GM12878 (cell line): ENCODE results near the gene RNF220. TPM values are rescaled to one million over a fixed set of nuclear protein-coding genes. Genes with fewer than 3 reads are reported as not detected.

Source experiments
- ATAC-seq: fragments of 200-7000 bp; cut with Tn5 transposase; 3 replicates; pipeline ENCODE4 v1.9.1; 2020; ENCODE audit warnings: mild to moderate bottlenecking, moderate library complexity
- BruUV-seq: library from RNA; stranded (reverse); fragments of 400-500 nt; replicated peaks from 2 replicates; lab custom pipeline; 2021; lab: Mats Ljungman, UMichigan
- CTCF ChIA-PET: fragments of 300-600 bp; sonication (Branson Sonifier 250); formaldehyde crosslinking; extraction: SDS; loops from one replicate; lab custom pipeline; 2021; ENCODE audit warnings: inconsistent platforms; lab: Yijun Ruan, JAX
- POLR2A ChIA-PET: fragments of 350-600 bp; formaldehyde crosslinking; extraction: SDS; loops from one replicate; lab custom pipeline; 2021; ENCODE audit warnings: inconsistent platforms; lab: Charles Lee
- RAD21 ChIA-PET: fragments of 300-600 bp; sonication (Branson Sonifier 250); formaldehyde crosslinking; loops from one replicate; lab custom pipeline; 2023; ENCODE audit warnings: antibody characterized with exemption; ENCODE audit not compliant: unreplicated experiment; lab: Charles Lee
- SMC1A ChIA-PET: fragments of 300-600 bp; sonication (Branson Sonifier 250); formaldehyde crosslinking; loops from one replicate; lab custom pipeline; 2023; ENCODE audit not compliant: unreplicated experiment, uncharacterized antibody; lab: Charles Lee
- DNase-seq: peaks from one replicate; pipeline ENCODE4 v3.0.0-alpha.2; 2011; ENCODE audit warnings: low read depth, low spot score
- FAIRE-seq: peaks from 3 replicates; lab custom pipeline; 2011; peaks lifted over from hg19 to GRCh38; lab: Jason Lieb, UNC
- H2AFZ ChIP-seq: 2 replicates; pipeline ENCODE4 v1.6.0; 2011; ENCODE audit warnings: low read depth, low read length, control low read depth; ENCODE audit not compliant: control insufficient read depth
- H3K27ac ChIP-seq: 2 replicates; pipeline ENCODE4 v1.5.1; 2011; ENCODE audit warnings: control low read depth; ENCODE audit not compliant: control insufficient read depth, insufficient read depth
- H3K27me3 ChIP-seq, 2 experiments: replicated peaks in 1 of 2; 2 replicates each; pipeline versions ENCODE4 v1.6.0 to v1.6.1; 2011; ENCODE audit warnings: low read length in 1 of 2; ENCODE audit not compliant: control insufficient read depth in 2 of 2, insufficient read depth in 2 of 2
- H3K36me3 ChIP-seq, 2 experiments: 2 replicates each; pipeline ENCODE4 v1.5.1; 2011; ENCODE audit warnings: low read length in 1 of 2; ENCODE audit not compliant: control insufficient read depth in 2 of 2, insufficient read depth in 2 of 2
- H3K4me1 ChIP-seq: 2 replicates; pipeline ENCODE4 v1.6.1; 2011; ENCODE audit warnings: mild to moderate bottlenecking, low read length, moderate library complexity, mixed read lengths; ENCODE audit not compliant: control insufficient read depth, insufficient read depth
- H3K4me2 ChIP-seq: 2 replicates; pipeline ENCODE4 v1.6.0; 2011; ENCODE audit warnings: control low read depth; ENCODE audit not compliant: control insufficient read depth, insufficient read depth
- H3K4me3 ChIP-seq: fragments of 200-600 bp; sonication (generic); 2 replicates; pipeline ENCODE4 v1.5.1; 2016
- H3K79me2 ChIP-seq: 2 replicates; pipeline ENCODE4 v1.6.0; 2011; ENCODE audit warnings: low read length; ENCODE audit not compliant: control insufficient read depth, insufficient read depth
- H3K9ac ChIP-seq: 2 replicates; pipeline ENCODE4 v1.8.0; 2011; ENCODE audit warnings: low read length, control low read depth, mixed read lengths; ENCODE audit not compliant: control insufficient read depth, insufficient read depth
- H3K9me3 ChIP-seq: replicated peaks from 3 replicates; pipeline ENCODE4 v1.5.1; 2011; ENCODE audit warnings: mild to moderate bottlenecking, low read length; ENCODE audit not compliant: control insufficient read depth, insufficient read depth
- H4K20me1 ChIP-seq: 2 replicates; pipeline ENCODE4 v1.6.0; 2011; ENCODE audit not compliant: control insufficient read depth, insufficient read depth
- CHD2 ChIP-seq: IDR thresholded peaks from 2 replicates; pipeline ENCODE4 v1.6.1; 2011; ENCODE audit warnings: low read depth, low read length, improper control_type of control experiment, borderline replicate concordance
- CREM ChIP-seq: IDR thresholded peaks from 2 replicates; pipeline ENCODE4 v1.6.1; 2014; ENCODE audit warnings: antibody characterized with exemption, low read depth
- EGR1 ChIP-seq, 2 experiments: IDR thresholded peaks; 1 replicate in 1 of 2; 2 replicates in 1 of 2; pipeline ENCODE4 v1.6.1; 2011 to 2012; ENCODE audit warnings: low read depth in 2 of 2, low read length in 2 of 2, borderline replicate concordance in 1 of 2, mild to moderate bottlenecking in 1 of 2, moderate library complexity in 1 of 2
- LARP7 ChIP-seq: fragments of 450-650 bp; IDR thresholded peaks from 2 replicates; pipeline ENCODE4 v1.6.1; 2017; ENCODE audit warnings: mild to moderate bottlenecking
- MEF2B ChIP-seq: fragments of 450-650 bp; IDR thresholded peaks from 2 replicates; pipeline ENCODE4 v1.6.1; 2018; ENCODE audit warnings: mild to moderate bottlenecking, moderate library complexity; ENCODE audit not compliant: partially characterized antibody, poor library complexity, severe bottlenecking
- MXI1 ChIP-seq: fragments of 150-350 bp; IDR thresholded peaks from 2 replicates; pipeline ENCODE4 v1.6.1; 2011; ENCODE audit warnings: low read depth, mild to moderate bottlenecking, inconsistent platforms, low read length, improper control_type of control experiment
- NR2C1 ChIP-seq: fragments of 450-650 bp; IDR thresholded peaks from 2 replicates; pipeline ENCODE4 v1.6.1; 2017; ENCODE audit warnings: antibody characterized with exemption, mild to moderate bottlenecking, moderate library complexity
- NRF1 ChIP-seq: conservative IDR thresholded peaks from 2 replicates; pipeline ENCODE4 v1.6.1; 2011; ENCODE audit warnings: mild to moderate bottlenecking, low read depth, low read length, improper control_type of control experiment
- POLR2AphosphoS2 ChIP-seq: IDR thresholded peaks from 2 replicates; pipeline ENCODE4 v1.6.1; 2011; ENCODE audit warnings: low read depth, mild to moderate bottlenecking, low read length, improper control_type of control experiment, moderate library complexity
- RELA ChIP-seq: fragments of 450-650 bp; IDR thresholded peaks from 2 replicates; pipeline ENCODE4 v1.8.0; 2014; ENCODE audit warnings: borderline replicate concordance; ENCODE audit not compliant: partially characterized antibody
- SIN3A ChIP-seq: IDR thresholded peaks from 2 replicates; pipeline ENCODE4 v1.6.1; 2012; ENCODE audit warnings: low read depth, low read length, improper control_type of control experiment
- SREBF1 ChIP-seq: IDR thresholded peaks from 2 replicates; pipeline ENCODE4 v1.6.1; 2012; ENCODE audit warnings: mild to moderate bottlenecking, low read length
- STAT3 ChIP-seq: IDR thresholded peaks from 2 replicates; pipeline ENCODE4 v1.6.1; 2011; ENCODE audit warnings: low read depth, low read length, improper control_type of control experiment
- ZBED1 ChIP-seq: IDR thresholded peaks from 2 replicates; pipeline ENCODE4 v1.6.1; 2016; ENCODE audit warnings: borderline replicate concordance
- WGBS: methylation state at CpG from one replicate; pipeline ENCODE4 v1.1.6; 2016; ENCODE audit warnings: low lambda C conversion rate; ENCODE audit not compliant: insufficient replicate concordance, insufficient coverage; ENCODE audit errors: missing lambda C conversion rate; 5-methylcytosine and 5-hydroxymethylcytosine counted together
- in situ Hi-C: fragments of 300-500 bp; cut with MboI; formaldehyde crosslinking; loops from 9 replicates; pipeline ENCODE4 v1.14.3; 2018; ENCODE audit warnings: mixed read lengths
- intact Hi-C: fragments of 100-400 bp; cut with micrococcal nuclease; formaldehyde crosslinking; loops from one replicate; pipeline ENCODE4 v1.14.2; 2022; ENCODE audit not compliant: unreplicated experiment
- polyA plus RNA-seq, 11 experiments: library from polyadenylated mRNA; depleted of rRNA in 4 of 11; unstranded in 6 of 11; stranded (reverse) in 5 of 11; fragments of >200 nt; fragmentation: Nextera tagmentation in 4 of 11; fragmentation: Illumina TruSeq in 1 of 11; extraction: Ambion mirVana in 4 of 11; extraction: Trizol in 1 of 11; gene quantifications; 1 replicate in 1 of 11; 2 replicates in 10 of 11; pipeline versions ENCODE4 v1.2.1 to v1.2.3, GENCODE V29; 2011 to 2016; ENCODE audit warnings: inconsistent platforms in 2 of 11, missing spikeins in 2 of 11, low read depth in 1 of 11
- total RNA-seq, 4 experiments: library from RNA; depleted of rRNA in 3 of 4; stranded (reverse); fragments of >200 nt in 3 of 4; fragmentation: Illumina TruSeq in 1 of 4; extraction: Trizol in 1 of 4; gene quantifications; 2 replicates each; pipeline versions ENCODE4 v1.2.1 to v1.2.3, GENCODE V29; 2013 to 2021
- TF ChIP-seq, protein P1 (sequence below): fragments of 450-650 bp; IDR thresholded peaks from 2 replicates; pipeline ENCODE4 v1.6.1; 2016; ENCODE audit warnings: mild to moderate bottlenecking, moderate library complexity, borderline replicate concordance

RNF220 gene
- total and polyA plus RNA-seq, 10 of the 15 experiments (the other 5 are each of a cell fraction or from before 2014, with no cell fraction given), result 4.6 to 84.1 (median 53.7) TPM

GRCh38 chr1:44568128-44568900 is 163.3 kb downstream of the RNF220 start:
- ChIA-PET RAD21 (no interaction called here), SMC1A (no interaction called here), CTCF (interaction anchor here (1.2 to 3.0 kb wide), 2 partner anchors 9 to 85 kb away, joined by 3 to 11 read pairs; no protein-coding TSS in a partner anchor), POLR2A (no interaction called here)
- WGBS, result 15% methylated on average over 10 of the region's 10 CpGs
- H3K4me2 ChIP-seq, result no peak overlapping the region
- H3K27me3 ChIP-seq, result peaks cover 1 to 9% of the 10 kb centered on the region in 2 experiments; a peak in 2 of 4 replicates
- H3K4me3 ChIP-seq, result no peak overlapping the region
- H3K4me1 ChIP-seq, result no peaks in the 10 kb centered on the region
- no peaks in the 10 kb centered on the region for H3K36me3 ChIP-seq
- no peaks in the 10 kb centered on the region for H3K79me2 ChIP-seq
- no peak overlapping the region for H3K9ac ChIP-seq
- H3K9me3 ChIP-seq, result no peaks in the 10 kb centered on the region
- ATAC-seq, result no peak
- in situ Hi-C loops (no loop called here), intact Hi-C loops (no loop called here)
- no peak overlapping the region for H2AFZ ChIP-seq
- H3K27ac ChIP-seq, result no peak overlapping the region
- no peaks in the 10 kb centered on the region for H4K20me1 ChIP-seq
- no TSS peak for BruUV-seq
- FAIRE-seq, result no peak
- no peak for DNase-seq
- TF ChIP-seq ZBED1, result no peak
- TF ChIP-seq, protein P1, sequence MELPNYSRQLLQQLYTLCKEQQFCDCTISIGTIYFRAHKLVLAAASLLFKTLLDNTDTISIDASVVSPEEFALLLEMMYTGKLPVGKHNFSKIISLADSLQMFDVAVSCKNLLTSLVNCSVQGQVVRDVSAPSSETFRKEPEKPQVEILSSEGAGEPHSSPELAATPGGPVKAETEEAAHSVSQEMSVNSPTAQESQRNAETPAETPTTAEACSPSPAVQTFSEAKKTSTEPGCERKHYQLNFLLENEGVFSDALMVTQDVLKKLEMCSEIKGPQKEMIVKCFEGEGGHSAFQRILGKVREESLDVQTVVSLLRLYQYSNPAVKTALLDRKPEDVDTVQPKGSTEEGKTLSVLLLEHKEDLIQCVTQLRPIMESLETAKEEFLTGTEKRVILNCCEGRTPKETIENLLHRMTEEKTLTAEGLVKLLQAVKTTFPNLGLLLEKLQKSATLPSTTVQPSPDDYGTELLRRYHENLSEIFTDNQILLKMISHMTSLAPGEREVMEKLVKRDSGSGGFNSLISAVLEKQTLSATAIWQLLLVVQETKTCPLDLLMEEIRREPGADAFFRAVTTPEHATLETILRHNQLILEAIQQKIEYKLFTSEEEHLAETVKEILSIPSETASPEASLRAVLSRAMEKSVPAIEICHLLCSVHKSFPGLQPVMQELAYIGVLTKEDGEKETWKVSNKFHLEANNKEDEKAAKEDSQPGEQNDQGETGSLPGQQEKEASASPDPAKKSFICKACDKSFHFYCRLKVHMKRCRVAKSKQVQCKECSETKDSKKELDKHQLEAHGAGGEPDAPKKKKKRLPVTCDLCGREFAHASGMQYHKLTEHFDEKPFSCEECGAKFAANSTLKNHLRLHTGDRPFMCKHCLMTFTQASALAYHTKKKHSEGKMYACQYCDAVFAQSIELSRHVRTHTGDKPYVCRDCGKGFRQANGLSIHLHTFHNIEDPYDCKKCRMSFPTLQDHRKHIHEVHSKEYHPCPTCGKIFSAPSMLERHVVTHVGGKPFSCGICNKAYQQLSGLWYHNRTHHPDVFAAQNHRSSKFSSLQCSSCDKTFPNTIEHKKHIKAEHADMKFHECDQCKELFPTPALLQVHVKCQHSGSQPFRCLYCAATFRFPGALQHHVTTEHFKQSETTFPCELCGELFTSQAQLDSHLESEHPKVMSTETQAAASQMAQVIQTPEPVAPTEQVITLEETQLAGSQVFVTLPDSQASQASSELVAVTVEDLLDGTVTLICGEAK, result no peak
- no peak for TF ChIP-seq NRF1
- no peak for TF ChIP-seq EGR1 (IDR thresholded peaks at IDR 0.05; ENCODE audit: borderline replicate concordance in 1 of 2, low read depth in 2 of 2, low read length in 2 of 2)
- no peak for TF ChIP-seq POLR2AphosphoS2
- TF ChIP-seq MEF2B, result no peak
- no peak for TF ChIP-seq SREBF1
- no peak for TF ChIP-seq MXI1
- TF ChIP-seq NR2C1, result no peak
- no peak for TF ChIP-seq LARP7
- TF ChIP-seq CREM, result no peak
- TF ChIP-seq SIN3A, result no peak
- TF ChIP-seq CHD2, result no peak
- TF ChIP-seq STAT3, result no peak
- no peak for TF ChIP-seq RELA
